NCI-H2171 treated with DMSO at 0.1 percent for 48 hours (cell line): ENCODE results near the gene SIRT5.

Experiments used
- DNase-seq: peaks from one replicate; lab custom pipeline; 2025; lab: John Stamatoyannopoulos, UW

SIRT5 gene

DNA sequence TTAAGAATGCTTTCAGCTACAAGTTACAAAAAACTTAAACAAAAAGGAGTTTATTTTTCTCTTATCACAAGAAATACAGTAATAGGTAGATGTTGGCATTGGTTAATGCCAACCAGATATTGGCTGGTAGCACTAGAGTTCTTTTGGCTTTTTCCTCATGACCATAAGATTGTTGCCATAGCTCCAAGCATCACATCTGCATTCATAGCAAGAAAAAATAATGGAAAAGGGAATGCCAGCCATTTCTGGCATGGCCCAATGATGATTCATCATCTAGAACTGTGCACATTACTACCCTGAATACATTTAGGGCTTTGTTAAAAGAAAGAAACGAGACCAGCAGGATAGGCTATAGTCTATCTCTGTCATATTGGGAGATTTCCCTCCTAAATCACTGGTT is 20.8 kb upstream of the SIRT5 start:
- DNase-seq = no peak

DNA sequence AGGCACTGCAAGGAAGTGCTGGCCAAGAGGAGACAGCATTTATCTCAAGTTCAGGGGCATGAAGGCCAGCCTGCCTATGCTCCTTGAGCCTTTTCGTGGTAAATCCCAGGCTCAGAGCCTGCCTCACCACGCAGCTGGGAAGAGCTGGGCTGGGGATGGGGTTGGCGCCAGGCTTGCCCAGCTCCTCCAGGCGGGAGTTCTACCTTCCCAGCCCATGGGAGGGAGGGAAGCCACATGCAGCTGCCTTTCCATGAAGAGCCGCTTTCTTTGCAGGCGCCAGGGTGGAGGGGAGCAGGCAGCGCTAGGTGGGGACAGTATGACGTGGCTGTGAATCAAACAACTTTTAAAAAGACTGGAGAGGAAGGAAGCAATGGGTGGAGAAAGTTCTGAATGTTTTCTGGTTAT is 19.5 kb upstream of the SIRT5 start:
- no peak for DNase-seq

DNA sequence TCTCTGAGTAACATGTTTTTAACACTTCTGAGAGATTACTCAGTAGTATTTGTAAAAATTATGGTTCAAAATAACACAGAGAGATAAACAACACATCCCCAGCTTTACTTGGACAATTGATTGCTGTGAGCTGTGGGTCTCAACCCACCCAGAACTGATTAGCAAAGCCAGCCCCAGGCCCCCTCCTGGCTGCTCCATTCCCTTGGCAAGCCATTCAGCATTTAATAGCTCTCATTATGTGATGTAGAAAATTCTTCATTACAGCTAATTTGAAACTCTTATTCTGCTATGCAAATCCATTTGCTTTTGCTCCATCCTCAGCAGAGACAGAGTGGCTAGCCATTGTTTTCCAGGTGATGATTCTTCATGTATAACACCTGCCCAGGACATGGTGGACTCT is 16.6 kb upstream of the SIRT5 start:
- DNase-seq = no peak

DNA sequence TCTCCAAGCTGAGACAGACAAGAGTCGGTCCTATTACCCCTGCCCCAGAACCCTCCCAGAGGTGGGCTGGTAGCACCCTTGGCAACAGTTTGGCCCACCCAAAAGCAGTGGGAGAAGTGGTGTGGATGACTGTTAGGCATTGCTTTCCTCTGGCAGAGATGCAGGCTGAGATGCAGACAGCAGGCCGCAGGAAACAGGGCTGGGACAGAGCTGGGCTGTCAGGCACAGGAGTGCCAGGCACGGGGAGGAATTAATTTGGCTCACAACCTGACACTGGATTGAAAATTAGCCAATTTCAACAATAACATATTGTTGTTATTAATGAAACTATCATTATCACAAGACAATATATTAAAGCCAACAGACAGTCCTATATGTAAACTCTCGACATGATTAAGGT is 15.7 kb upstream of the SIRT5 start:
- no peak for DNase-seq

DNA sequence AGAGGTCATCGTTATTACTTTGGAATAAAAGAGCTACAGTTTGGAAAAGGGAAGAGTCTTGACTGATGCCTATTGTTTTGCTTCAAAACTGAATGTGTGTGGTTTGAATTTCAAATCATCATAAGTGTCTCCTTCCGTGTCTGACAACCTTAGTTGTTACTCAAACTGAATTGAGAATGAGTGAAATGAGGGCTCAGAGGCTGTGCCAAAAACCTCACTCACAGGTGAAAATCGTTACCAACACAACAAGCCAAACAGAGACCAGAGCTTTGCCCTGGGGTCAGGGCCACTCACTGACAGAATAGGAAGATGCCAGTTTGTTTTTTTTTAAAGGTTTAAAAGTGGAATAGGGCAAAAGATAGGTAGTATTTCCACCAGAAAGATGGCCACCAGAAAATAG is 15.2 kb upstream of the SIRT5 start:
- no peak for DNase-seq

DNA sequence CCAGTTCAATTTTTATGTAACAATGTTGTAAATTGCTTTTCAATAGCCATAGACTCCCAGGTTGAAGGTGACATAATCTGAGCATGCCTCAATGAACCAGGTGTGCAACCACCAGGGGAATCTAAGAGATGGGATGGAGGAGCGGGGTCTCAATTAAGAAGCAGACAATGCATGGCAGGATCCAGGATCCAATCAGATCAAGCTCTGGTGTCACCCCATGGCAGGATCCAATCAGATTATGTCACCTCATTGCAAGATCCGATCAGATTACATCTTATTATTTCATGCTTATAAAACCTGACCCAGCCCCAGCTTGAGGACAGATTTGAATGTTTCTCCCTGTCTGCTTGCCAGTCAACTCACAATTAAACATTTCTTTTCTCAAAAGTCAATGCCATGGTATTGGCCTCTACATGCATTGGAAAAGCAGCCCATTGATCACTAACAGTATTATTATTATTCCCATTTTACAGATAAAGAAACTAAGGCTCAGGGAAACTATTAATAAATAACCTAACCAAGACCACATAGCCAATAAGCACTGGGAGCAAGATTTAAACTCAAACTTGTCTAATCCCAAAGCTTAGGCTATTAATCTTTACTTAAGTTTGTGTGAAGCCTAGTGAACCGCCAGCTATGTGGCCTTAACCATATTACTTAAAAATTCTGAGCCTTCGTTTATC is 14.3 kb upstream of the SIRT5 start:
- DNase-seq = peak; percentile 55

DNA sequence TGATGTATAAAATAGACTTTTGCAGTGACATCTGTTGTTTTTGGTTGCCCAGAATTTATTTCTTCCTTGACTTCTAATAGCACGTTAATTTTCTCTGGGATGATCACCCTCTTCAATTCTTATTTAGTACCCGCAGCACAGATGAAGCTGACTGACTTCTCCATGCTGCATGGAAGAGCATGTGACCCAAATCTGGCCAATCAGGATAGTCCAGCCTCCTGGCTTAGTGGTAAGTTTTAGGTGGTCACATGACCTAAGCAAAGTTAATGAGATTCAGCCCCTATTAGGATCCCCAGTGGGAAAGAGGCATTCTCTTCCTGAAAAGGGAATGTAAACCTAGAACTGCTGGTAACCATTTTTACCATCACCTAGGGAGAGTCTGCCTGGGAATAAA is 13.8 kb upstream of the SIRT5 start:
- no peak for DNase-seq

GRCh38 chr6:13561624-13562267 is 12.7 kb upstream of the SIRT5 start:
- DNase-seq = no peak

- no peak for DNase-seq
These were observed 11.4 kb upstream of the SIRT5 start for GRCh38 chr6:13563009-13563408.

GRCh38 chr6:13565921-13566320 is 8.5 kb upstream of the SIRT5 start:
- DNase-seq = no peak

DNA sequence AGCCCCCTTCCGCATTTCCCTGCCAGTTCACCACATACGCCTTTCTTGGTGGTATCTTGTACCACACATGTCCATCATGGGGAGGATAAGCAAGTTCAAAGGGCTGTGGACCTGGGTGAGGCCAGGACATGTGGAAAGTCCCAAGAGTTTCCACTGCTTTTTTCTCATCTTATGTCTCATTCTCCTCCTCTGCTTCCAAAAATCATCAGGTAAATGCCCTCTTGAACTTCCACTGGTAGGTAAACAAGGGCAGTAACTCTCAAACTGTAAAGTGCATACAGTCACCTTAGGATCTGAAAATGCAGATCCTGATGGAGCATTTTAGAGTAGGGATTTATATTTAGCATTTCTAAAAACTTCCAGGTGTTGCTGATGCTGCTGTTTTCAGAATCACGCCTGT is 7.9 kb upstream of the SIRT5 start:
- DNase-seq = no peak

DNA sequence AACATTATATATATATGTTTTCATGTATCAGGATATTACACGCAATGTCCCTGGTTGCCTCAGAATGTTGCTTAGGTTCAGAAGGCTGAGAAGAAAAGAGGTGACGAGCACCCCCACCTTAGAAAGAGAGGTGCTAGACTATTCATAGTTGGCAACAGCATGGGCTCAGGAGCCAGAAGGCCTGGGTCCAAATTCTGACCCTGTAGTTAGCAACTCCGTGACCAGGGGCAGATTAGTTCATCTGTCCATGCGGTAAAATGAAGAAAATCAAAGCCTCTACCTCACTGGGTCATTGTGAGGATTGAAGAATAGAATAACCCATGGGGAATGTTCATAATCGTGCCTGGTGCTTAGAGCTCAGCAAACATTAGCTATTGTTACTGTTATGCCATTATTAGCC is 5.4 kb upstream of the SIRT5 start:
- DNase-seq = no peak

- DNase-seq = no peak
These were observed 2.2 kb upstream of the SIRT5 start for GRCh38 chr6:13572240-13572639.

DNA sequence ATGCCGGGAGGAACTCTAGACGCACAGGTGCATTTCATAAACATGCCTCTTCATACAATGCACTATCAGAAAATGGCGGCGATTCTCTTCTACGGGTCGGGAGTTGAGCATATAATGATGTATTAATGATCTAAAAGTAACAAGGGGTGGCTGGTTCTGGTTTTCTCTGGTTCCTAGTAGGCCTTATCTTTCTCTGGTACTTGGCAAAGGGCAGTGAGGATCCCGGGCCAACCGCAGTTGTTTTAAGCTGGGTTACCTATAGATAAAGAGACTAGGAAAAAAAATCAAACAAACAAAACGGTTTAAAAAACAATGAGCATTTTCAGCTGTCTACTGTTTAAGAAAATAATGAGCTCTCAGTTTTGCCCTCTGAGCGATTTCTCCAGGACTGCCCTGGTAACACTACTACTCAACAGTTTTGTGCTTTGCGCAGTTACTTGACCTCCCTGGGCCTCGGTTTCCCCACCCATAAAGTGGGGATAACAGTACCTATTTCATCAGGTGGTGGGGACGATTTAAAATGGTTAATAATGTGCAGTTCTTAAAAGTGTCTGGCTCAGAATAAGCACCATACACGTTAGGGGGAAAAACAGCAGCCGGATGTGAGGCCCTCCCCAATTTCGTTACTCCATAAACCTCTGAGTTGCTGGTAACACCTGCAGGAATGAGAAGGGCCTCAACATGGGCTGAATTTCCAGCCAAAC is 1.3 kb upstream of the SIRT5 start:
- DNase-seq = no peak

DNA sequence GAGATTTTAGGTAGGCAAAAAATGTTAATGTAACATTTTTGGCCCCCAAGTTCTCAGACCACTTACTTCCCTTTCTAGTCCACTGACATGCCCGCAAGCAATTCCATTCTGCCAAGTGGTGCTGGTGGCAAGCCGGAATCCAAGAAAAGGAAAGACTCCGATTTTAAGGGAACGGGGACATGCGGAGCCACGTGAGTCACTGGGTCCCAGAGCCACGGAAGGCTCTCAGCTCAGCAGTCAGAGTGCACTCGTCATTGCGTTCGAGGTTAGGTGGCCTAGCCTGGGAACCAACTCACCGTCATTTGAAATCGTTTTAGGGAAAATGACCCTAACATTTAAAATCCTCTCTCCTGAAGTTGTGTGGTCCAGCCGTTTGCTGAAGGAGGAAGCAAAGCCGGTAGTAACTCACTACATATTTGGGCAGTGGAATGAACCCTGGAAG is 711 bp upstream of the SIRT5 start:
- DNase-seq = peak; percentile 59

DNA sequence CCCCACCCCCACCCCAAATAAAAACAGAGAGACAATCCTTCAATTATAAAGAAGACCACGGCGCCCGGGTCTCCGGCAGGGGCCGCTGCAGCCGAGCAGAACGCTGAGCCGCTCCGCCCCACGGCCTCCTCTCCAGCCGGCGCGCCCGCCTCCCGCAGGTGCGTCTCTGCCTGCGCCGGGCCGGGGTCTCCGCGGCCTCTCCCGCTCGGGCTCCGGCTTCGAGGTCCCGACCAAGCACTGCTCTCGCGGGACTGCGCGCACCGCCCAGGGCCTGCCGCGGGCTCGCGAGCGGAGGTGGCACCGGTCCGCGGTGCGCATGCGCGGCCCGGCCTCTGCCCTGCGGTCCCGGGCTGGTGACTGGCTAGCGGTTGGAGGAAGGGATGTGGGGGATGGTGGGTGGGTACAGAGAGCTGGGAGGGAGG is 241 bp upstream of the SIRT5 start:
- peak; percentile 96 for DNase-seq

GRCh38 chr6:13575377-13575775 is 975 bp downstream of the SIRT5 start:
- DNase-seq = no peak

- DNase-seq = no peak
These were observed 1.6 kb downstream of the SIRT5 start for GRCh38 chr6:13576017-13576416.

GRCh38 chr6:13577926-13578325 is 3.5 kb downstream of the SIRT5 start:
- DNase-seq = no peak

GRCh38 chr6:13579911-13580310 is 5.5 kb downstream of the SIRT5 start:
- DNase-seq = no peak

GRCh38 chr6:13581700-13582229 is 7.4 kb downstream of the SIRT5 start:
- no peak for DNase-seq

GRCh38 chr6:13586603-13587542 is 12.5 kb downstream of the SIRT5 start:
- DNase-seq = no peak
